Chondrocyte (in vitro differentiated cells): ENCODE data around the gene FYN. TPM values are rescaled to one million over a fixed set of nuclear protein-coding genes. Genes with fewer than 3 reads are reported as not detected.
"Not testable (repeated sequence)": the region's sequence is repeated elsewhere in the genome, so short reads cannot be mapped to it uniquely, and the experiment has no call there.

Experiments used
- DNase-seq: peaks from one replicate; pipeline ENCODE4 v3.0.0; 2021; ENCODE audit warnings: mixed read lengths, low spot score
- H3K27ac Mint-ChIP-seq: one replicate; pipeline ENCODE4 v1.8.0; 2021; ENCODE audit warnings: mild to moderate bottlenecking, moderate library complexity, mixed read lengths; ENCODE audit not compliant: unreplicated experiment
- H3K27me3 Mint-ChIP-seq: 2 replicates; pipeline ENCODE4 v1.8.0; 2021; ENCODE audit warnings: low read depth, mixed read lengths
- H3K36me3 Mint-ChIP-seq: 2 replicates; pipeline ENCODE4 v1.8.0; 2021; ENCODE audit warnings: low read depth, mixed read lengths
- H3K4me1 Mint-ChIP-seq: 2 replicates; pipeline ENCODE4 v1.8.0; 2021; ENCODE audit warnings: low read depth, mild to moderate bottlenecking, mixed read lengths
- H3K4me3 Mint-ChIP-seq: one replicate; pipeline ENCODE4 v1.8.0; 2021; ENCODE audit warnings: mild to moderate bottlenecking, moderate library complexity, mixed read lengths; ENCODE audit not compliant: unreplicated experiment
- H3K9me3 Mint-ChIP-seq: 2 replicates; pipeline ENCODE4 v1.8.0; 2021; ENCODE audit warnings: low read depth, mixed read lengths
- total RNA-seq: library from RNA; stranded (reverse); gene quantifications from 3 replicates; pipeline ENCODE4 v1.2.1, GENCODE V29; 2021
- TF ChIP-seq, protein P1 (sequence below): fragments of 200-600 bp; sonication (generic); IDR thresholded peaks from 2 replicates; pipeline ENCODE4 v1.5.0; 2021; ENCODE audit warnings: antibody characterized with exemption, mild to moderate bottlenecking, moderate library complexity

The FYN gene
- total RNA-seq, 1 donor from 2014 or later: 109 TPM

DNA sequence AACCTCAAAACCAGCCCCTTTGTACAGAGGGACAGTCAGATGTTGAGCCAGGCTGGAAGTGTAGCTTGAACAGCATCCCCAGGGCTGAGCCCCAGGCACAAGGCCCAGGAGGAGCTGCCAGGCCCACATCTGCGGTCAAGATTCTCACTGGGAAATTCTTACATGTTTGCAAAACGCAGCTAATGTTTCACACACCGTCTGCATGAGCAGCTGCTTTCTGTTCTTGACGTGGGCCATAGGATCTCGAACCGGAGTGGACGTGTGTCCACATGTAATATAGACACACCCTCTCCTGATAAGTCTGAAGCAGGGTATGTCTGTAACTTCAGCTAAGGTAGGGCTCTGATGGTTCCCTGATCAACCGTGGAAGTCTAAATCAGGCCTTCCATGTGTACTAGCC is 226.3 kb downstream of the FYN start:
- Mint-ChIP-seq H3K27ac (no peak overlapping the region), H3K27me3 (no peaks in the 10 kb centered on the region), H3K36me3 (no peaks in the 10 kb centered on the region), H3K4me3 (no peak overlapping the region), H3K9me3 (no peaks in the 10 kb centered on the region), H3K4me1 (peaks cover 7% of the 10 kb centered on the region)
- DNase-seq: no peak
- TF ChIP-seq, protein P1, sequence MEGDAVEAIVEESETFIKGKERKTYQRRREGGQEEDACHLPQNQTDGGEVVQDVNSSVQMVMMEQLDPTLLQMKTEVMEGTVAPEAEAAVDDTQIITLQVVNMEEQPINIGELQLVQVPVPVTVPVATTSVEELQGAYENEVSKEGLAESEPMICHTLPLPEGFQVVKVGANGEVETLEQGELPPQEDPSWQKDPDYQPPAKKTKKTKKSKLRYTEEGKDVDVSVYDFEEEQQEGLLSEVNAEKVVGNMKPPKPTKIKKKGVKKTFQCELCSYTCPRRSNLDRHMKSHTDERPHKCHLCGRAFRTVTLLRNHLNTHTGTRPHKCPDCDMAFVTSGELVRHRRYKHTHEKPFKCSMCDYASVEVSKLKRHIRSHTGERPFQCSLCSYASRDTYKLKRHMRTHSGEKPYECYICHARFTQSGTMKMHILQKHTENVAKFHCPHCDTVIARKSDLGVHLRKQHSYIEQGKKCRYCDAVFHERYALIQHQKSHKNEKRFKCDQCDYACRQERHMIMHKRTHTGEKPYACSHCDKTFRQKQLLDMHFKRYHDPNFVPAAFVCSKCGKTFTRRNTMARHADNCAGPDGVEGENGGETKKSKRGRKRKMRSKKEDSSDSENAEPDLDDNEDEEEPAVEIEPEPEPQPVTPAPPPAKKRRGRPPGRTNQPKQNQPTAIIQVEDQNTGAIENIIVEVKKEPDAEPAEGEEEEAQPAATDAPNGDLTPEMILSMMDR: no peak

DNA sequence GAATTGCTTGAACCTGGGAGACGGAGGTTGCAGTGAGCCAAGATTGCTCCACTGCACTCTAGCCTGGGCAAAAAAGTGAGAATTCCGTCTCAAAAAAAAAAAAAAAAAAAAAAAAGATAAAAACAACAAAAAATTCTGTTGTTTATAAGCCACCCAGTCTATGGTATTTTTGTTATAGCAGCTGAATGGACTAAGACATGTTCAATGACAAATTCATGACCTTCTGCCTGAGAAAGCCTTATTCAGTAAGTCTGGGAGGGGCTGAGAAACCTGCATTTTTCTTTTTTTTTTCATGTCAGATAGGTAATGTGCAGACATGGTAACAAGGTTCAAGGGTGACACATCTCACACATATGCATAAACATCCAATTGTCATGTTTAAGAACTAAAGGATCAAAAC is 227.2 kb downstream of the FYN start:
- H3K4me1 Mint-ChIP-seq: peaks cover 7% of the 10 kb centered on the region
- H3K36me3 Mint-ChIP-seq: no peaks in the 10 kb centered on the region
- TF ChIP-seq, protein P1: no peak
- H3K27me3 Mint-ChIP-seq: no peaks in the 10 kb centered on the region
- no peaks in the 10 kb centered on the region for H3K9me3 Mint-ChIP-seq
- H3K4me3 Mint-ChIP-seq: no peak overlapping the region
- DNase-seq: no peak
- H3K27ac Mint-ChIP-seq: no peak overlapping the region

DNA sequence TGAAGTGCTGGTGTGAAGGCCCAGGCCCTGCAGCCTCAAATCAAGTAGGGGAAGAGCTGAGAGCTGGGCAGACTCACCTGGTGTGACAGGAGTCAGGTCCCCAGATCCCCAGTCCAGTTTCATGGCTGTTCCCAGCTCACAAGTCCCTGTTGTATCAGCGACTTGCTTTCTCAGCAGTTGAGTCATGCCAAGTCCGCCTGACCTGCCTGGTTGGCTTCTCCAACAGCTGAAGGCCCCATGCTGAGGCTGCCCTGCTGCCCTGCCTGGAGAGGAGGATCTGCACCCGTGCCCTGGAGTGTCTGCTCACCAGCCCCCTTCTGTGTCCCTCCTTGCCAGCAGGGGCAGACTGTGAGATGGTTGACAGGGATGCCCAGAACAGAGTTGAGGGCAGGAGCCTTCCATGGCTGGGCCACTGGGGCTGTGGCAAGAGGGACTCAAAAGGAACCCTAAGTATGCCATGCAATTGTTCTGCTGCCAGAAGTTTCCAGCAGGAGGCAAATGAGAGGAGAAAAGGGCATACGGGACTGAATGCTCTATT is 228.3 kb downstream of the FYN start:
- peaks cover 7% of the 10 kb centered on the region for H3K4me1 Mint-ChIP-seq
- H3K27ac Mint-ChIP-seq: no peak overlapping the region
- no peak overlapping the region for H3K4me3 Mint-ChIP-seq
- H3K36me3 Mint-ChIP-seq: no peaks in the 10 kb centered on the region
- no peak for DNase-seq
- H3K9me3 Mint-ChIP-seq: no peaks in the 10 kb centered on the region
- TF ChIP-seq, protein P1: no peak
- H3K27me3 Mint-ChIP-seq: no peaks in the 10 kb centered on the region

DNA sequence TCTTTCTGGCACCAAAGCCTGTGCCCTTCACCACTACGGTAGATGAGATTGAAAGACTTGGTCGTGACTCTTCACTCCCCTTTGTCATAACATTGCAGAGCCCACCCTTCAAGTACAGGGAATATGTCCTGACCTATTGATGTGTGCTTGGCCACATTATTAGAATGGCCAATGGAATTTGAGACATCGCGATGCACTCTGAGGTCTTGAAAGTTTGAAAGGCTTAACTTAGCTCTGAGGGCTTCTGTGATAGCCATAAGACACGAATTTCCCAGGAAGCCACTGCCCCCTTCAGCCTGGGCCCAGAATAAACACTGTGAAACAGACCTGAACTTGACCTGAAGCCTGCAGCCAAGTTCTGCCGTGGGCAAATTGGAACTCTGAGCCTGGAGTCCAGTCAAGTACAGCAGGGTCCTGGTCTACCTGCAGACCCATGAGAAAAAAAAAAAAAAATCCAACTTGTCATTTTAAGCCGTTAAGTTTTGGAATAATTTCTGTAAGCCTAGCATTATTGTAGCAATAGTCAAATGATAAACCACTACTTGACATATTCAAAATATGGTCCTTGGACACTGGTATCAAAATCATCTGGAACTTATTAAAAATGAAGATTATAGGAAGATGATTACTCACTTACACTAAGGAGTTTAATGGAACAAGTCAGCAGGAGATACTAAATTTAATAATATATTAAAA is 230.6 kb downstream of the FYN start:
- TF ChIP-seq, protein P1: peak; percentile 85
- Mint-ChIP-seq H3K9me3 (no peaks in the 10 kb centered on the region), H3K4me3 (no peak overlapping the region), H3K4me1 (peaks cover 7% of the 10 kb centered on the region), H3K36me3 (peaks cover 1% of the 10 kb centered on the region), H3K27me3 (no peaks in the 10 kb centered on the region), H3K27ac (no peak overlapping the region)
- DNase-seq: no peak

DNA sequence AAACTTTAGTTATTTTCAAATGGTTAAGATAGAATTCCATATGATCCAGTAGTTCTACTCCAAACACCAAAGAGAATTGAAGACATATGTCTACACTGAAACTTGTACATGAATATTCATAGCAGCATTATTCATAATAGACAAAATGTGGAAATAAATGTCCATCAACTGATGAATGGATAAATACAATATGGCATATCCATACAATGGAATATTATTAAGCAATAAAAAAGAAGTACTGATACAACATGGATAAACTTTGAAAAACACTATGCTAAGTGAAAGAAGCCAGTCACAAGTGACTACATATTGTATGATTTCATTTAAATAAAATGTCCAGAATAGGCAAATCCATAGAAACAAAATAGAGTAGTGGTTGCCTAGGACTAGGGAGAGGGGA is 234.0 kb downstream of the FYN start:
- Mint-ChIP-seq H3K4me3 (no peak overlapping the region), H3K27me3 (no peaks in the 10 kb centered on the region), H3K36me3 (peaks cover 1% of the 10 kb centered on the region), H3K27ac (no peak overlapping the region), H3K9me3 (no peaks in the 10 kb centered on the region), H3K4me1 (peaks cover 7% of the 10 kb centered on the region)
- TF ChIP-seq, protein P1: no peak
- DNase-seq: no peak

DNA sequence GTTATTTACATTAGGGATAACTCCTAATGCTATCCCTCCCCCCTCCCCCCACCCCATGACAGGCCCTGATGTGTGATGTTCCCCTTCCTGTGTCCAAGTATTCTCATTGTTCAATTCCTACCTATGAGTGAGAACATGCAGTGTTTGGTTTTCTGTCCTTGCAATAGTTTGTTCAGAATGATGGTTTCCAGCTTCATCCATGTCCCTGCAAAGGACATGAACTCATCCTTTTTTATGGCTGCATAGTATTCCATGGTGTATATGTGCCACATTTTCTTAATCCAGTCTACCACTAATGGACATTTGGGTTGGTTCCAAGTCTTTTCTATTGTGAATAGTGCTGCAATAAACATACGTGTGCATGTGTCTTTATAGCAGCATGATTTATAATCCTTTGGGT is 238.3 kb downstream of the FYN start:
- H3K36me3 Mint-ChIP-seq, H3K27ac Mint-ChIP-seq, H3K27me3 Mint-ChIP-seq, H3K4me1 Mint-ChIP-seq, H3K4me3 Mint-ChIP-seq, H3K9me3 Mint-ChIP-seq, DNase-seq: not testable (repeated sequence)
